Measurements from ENCODE around the gene NLRC3.
"Not testable (repeated sequence)": the region's sequence is repeated elsewhere in the genome, so short reads cannot be mapped to it uniquely, and the experiment has no call there.

The NLRC3 gene

GRCh38 chr16:3511286-3512180 lies 65.7 kb downstream of the NLRC3 start:
- DNase-seq, result no peak

GRCh38 chr16:3510416-3510815 lies 66.8 kb downstream of the NLRC3 start:
- DNase-seq, result no peak

- DNase-seq, result no peak
Measured at GRCh38 chr16:3509470-3509928, 67.7 kb downstream of the NLRC3 start.

GRCh38 chr16:3508736-3509135 lies 68.5 kb downstream of the NLRC3 start:
- no peak for DNase-seq

GRCh38 chr16:3503523-3503922 lies 73.7 kb downstream of the NLRC3 start:
- no peak for DNase-seq

GRCh38 chr16:3501783-3502400 lies 75.3 kb downstream of the NLRC3 start:
- DNase-seq, result no peak

GRCh38 chr16:3501412-3501761 lies 75.8 kb downstream of the NLRC3 start:
- not testable (repeated sequence) for DNase-seq

GRCh38 chr16:3498988-3499387 lies 78.2 kb downstream of the NLRC3 start:
- no peak for DNase-seq

GRCh38 chr16:3497771-3498170 lies 79.4 kb downstream of the NLRC3 start:
- no peak for DNase-seq

- no peak for DNase-seq
Measured at GRCh38 chr16:3496386-3496785, 80.8 kb downstream of the NLRC3 start.

- DNase-seq, result no peak
Measured at GRCh38 chr16:3495176-3495575, 82.0 kb downstream of the NLRC3 start, which contains the start of gene C16orf90. TSS of gene C16orf90 (minus strand) at chr16:3495489. CDS start at chr16:3495421, 68 bp downstream.

- DNase-seq, result no peak
Measured at GRCh38 chr16:3494386-3494973, 82.7 kb downstream of the NLRC3 start.

GRCh38 chr16:3492356-3492755 lies 84.8 kb downstream of the NLRC3 start:
- no peak for DNase-seq

- DNase-seq, result no peak
Measured at GRCh38 chr16:3490911-3491629, 86.1 kb downstream of the NLRC3 start.
